ENCODE results near the gene NCAPD2. TPM values are rescaled to one million over a fixed set of nuclear protein-coding genes. Genes with fewer than 3 reads are reported as not detected.
A peak's percentile ranks its signal among the peaks of the same experiment; 100 is the strongest.

Gene NCAPD2
- total and polyA plus RNA-seq, 2 of the 4 experiments (the other 2 are of a cell fraction), result 35.6 to 57.9 TPM

DNA sequence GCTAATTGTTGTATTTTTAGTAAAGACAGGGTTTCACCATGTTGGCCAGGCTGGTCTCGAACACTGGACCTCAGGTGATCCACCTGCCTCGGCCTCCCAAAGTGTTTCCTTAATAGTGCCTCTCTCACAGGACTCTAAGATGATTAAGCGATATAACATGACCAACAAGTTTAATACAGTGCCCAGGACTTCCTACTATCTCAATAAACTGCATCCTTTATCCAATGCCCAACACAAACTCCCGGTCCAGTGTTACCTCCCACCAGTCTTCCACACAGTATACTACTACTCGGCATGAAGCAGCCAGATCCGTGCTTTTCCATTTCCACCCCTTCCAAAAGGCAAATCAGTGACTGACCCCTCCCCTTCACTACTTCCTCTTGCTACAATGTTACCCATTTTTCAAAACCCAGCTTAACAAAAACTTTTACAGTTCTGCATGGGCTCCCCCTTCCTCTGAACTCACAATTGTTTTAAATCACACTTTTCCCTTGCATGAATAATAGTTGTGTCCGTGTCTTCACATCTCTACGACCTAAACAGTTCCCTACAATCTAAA is 73.3 kb downstream of the NCAPD2 start:
- 37% methylated on average over 3 of the region's 8 CpGs; no CpG with 5 or more reads in 1 of the 2 experiments for WGBS, 2 experiments (ENCODE audit: extremely low coverage in 2 of 2, insufficient read length in 1 of 2)
- no peak overlapping the region for H2BK120ac ChIP-seq (ENCODE audit: low read depth, low read length)
- H4K8ac ChIP-seq (ENCODE audit: low read depth in 2 of 2, low read length in 2 of 2), result peak overlapping the region; percentile 38 to 48; a peak in 2 of 4 replicates
- H3K4me3 ChIP-seq (ENCODE audit: insufficient read depth, low read depth, low read length), result peak overlapping the region; percentile 78
- H3K14ac ChIP-seq (replicated peaks; ENCODE audit: low read depth, low read length), result peak overlapping the region; percentile 83
- in situ Hi-C loops (cut with MboI; ENCODE audit: low sequenced_read_pairs), result no loop called here
- peak overlapping the region; percentile 37; the same call in 1 of the 2 replicates for H2AK5ac ChIP-seq (ENCODE audit: low read depth, low read length)
- H4K20me1 ChIP-seq (ENCODE audit: insufficient read depth, low read length), result peaks cover 11% of the 10 kb centered on the region
- peak overlapping the region; percentile 86 for H3K23ac ChIP-seq (ENCODE audit: low read depth, low read length)
- no peak for TF ChIP-seq RCOR1 (IDR thresholded peaks at IDR 0.05; ENCODE audit: insufficient replicate concordance, low read length)
- no peak for TF ChIP-seq CEBPB (IDR thresholded peaks at IDR 0.05; ENCODE audit: low read depth, low read length)
- TF ChIP-seq CHD1 (IDR thresholded peaks at IDR 0.05; ENCODE audit: low read depth, low read length), result no peak
- no peak for TF ChIP-seq BHLHE40 (IDR thresholded peaks at IDR 0.05; ENCODE audit: low read depth, low read length)
- TF ChIP-seq RFX5 (IDR thresholded peaks at IDR 0.05; ENCODE audit: low read depth, low read length), result no peak
- TF ChIP-seq MAZ (IDR thresholded peaks at IDR 0.05; ENCODE audit: borderline replicate concordance, low read depth, low read length), result no peak
- no peak for TF ChIP-seq NFE2L2 (IDR thresholded peaks at IDR 0.05; ENCODE audit: low read depth, low read length)
- TF ChIP-seq MAFK (IDR thresholded peaks at IDR 0.05; ENCODE audit: low read depth, low read length), result no peak
- intact Hi-C loops (cut with micrococcal nuclease), result no loop called here
- H3K18ac ChIP-seq (ENCODE audit: low read depth, low read length), result no peak overlapping the region
- peaks cover 27 to 66% of the 10 kb centered on the region in 2 experiments for H3K79me1 ChIP-seq (ENCODE audit: low read depth in 1 of 2, low read length in 2 of 2)
- no peak overlapping the region for H2BK5ac ChIP-seq (ENCODE audit: low read depth, low read length, poor library complexity, severe bottlenecking)
- H2AK9ac ChIP-seq (replicated peaks; ENCODE audit: low read depth, low read length, poor library complexity), result peak overlapping the region; percentile 93
- peak overlapping the region; percentile 68 for H2AFZ ChIP-seq (replicated peaks; ENCODE audit: low read length, poor library complexity)
- dilution Hi-C loops (cut with HindIII; ENCODE audit: low sequenced_read_pairs, unreplicated experiment), result no loop called here
- H3K27ac ChIP-seq (ENCODE audit: insufficient read depth, low read length), result no peak overlapping the region
- H3K56ac ChIP-seq (ENCODE audit: extremely low read depth, insufficient read depth, low read length), result peak overlapping the region; percentile 43; the same call in 1 of the 2 replicates
- H3K9ac ChIP-seq (ENCODE audit: low read depth, low read length), result peak overlapping the region; percentile 85
- H3K4me1 ChIP-seq (ENCODE audit: control insufficient read depth, insufficient read depth, low read length), result no peaks in the 10 kb centered on the region
- no peak overlapping the region for H4K91ac ChIP-seq (ENCODE audit: insufficient read depth, low read depth, low read length)
- peak; percentile 12; the same call in 1 of the 2 replicates for ATAC-seq (ENCODE audit: low read depth)
- no TSS peak for BruUV-seq (replicated peaks)
- H3K9me3 ChIP-seq (ENCODE audit: control insufficient read depth, insufficient read depth, low read length), result no peaks in the 10 kb centered on the region
- H3K9me1 ChIP-seq (ENCODE audit: insufficient read depth, low read length), result peaks cover 4% of the 10 kb centered on the region; the same call in 1 of the 2 replicates
- H2BK20ac ChIP-seq (ENCODE audit: low read depth, low read length), result no peak overlapping the region
- peak overlapping the region; percentile 90; the same call in 1 of the 2 replicates for H3K4ac ChIP-seq (ENCODE audit: low read depth, low read length)
- H3K27me3 ChIP-seq (ENCODE audit: control insufficient read depth, insufficient read depth, low read length), result no peaks in the 10 kb centered on the region
- CTCF ChIA-PET, result interaction anchor here (0.6 kb wide), 2 partner anchors 10 to 48 kb away, joined by 4 read pairs; no protein-coding TSS in a partner anchor
- no peak for DNase-seq
- peak overlapping the region; percentile 81 for H3K4me2 ChIP-seq (ENCODE audit: low read depth, low read length)
- H2BK15ac ChIP-seq (ENCODE audit: low read depth, low read length), result no peak overlapping the region
- POLR2A ChIA-PET (ENCODE audit: unreplicated experiment), result interaction anchor here (0.9 kb wide), 1 partner anchor 33 kb away, joined by 3 read pairs; no protein-coding TSS in a partner anchor
- no peak overlapping the region for H4K5ac ChIP-seq (ENCODE audit: low read depth, low read length)
- peaks cover 39% of the 10 kb centered on the region for H3K36me3 ChIP-seq (ENCODE audit: control insufficient read depth, insufficient read depth, low read length)
